GM03348 (cell line): Measurements from ENCODE around the gene NAGPA.
A peak's percentile ranks its signal among the peaks of the same experiment; 100 is the strongest.
"Not testable (repeated sequence)": the region's sequence is repeated elsewhere in the genome, so short reads cannot be mapped to it uniquely, and the experiment has no call there.

ENCODE experiments used
- DNase-seq: peaks from one replicate; pipeline ENCODE4 v3.0.0; 2012; ENCODE audit warnings: low spot score

Gene NAGPA, protein sequence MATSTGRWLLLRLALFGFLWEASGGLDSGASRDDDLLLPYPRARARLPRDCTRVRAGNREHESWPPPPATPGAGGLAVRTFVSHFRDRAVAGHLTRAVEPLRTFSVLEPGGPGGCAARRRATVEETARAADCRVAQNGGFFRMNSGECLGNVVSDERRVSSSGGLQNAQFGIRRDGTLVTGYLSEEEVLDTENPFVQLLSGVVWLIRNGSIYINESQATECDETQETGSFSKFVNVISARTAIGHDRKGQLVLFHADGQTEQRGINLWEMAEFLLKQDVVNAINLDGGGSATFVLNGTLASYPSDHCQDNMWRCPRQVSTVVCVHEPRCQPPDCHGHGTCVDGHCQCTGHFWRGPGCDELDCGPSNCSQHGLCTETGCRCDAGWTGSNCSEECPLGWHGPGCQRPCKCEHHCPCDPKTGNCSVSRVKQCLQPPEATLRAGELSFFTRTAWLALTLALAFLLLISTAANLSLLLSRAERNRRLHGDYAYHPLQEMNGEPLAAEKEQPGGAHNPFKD

DNA sequence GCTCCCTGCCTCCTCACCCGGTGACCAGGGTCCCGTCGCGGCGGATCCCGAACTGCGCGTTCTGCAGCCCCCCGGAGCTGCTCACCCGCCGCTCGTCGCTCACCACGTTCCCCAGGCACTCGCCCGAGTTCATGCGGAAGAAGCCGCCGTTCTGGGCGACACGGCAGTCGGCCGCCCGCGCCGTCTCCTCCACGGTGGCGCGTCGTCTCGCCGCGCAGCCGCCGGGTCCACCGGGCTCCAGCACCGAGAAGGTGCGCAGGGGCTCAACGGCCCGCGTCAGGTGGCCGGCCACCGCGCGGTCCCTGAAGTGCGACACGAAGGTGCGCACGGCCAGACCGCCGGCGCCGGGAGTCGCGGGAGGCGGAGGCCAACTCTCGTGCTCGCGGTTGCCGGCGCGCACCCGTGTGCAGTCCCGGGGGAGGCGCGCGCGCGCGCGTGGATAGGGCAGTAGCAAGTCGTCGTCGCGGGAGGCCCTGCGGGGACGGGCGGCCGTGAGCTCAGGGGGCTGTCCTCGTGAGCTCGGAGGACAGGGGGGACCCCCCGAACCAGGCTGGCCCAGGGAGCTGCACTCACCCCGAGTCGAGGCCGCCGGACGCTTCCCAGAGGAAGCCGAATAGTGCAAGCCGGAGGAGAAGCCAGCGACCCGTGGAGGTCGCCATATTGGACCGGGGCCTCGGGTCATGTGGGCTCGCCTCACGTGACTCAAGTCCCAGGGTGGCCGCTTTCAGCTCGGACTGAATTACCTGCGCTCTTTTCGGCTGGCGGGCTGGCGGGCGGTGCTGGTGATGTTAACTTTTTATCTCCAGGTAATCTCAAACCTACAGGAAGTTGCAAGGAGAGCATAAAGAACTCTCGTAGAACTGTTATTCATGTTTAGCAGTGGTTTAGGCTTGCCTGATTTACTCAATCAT lies at the start of gene NAGPA:
Gene NAGPA (minus strand): TSS at position 680 of the 911 bp plus-strand sequence. CDS start 21 bp downstream, at position 659.
- peak; percentile 96 for DNase-seq

DNA sequence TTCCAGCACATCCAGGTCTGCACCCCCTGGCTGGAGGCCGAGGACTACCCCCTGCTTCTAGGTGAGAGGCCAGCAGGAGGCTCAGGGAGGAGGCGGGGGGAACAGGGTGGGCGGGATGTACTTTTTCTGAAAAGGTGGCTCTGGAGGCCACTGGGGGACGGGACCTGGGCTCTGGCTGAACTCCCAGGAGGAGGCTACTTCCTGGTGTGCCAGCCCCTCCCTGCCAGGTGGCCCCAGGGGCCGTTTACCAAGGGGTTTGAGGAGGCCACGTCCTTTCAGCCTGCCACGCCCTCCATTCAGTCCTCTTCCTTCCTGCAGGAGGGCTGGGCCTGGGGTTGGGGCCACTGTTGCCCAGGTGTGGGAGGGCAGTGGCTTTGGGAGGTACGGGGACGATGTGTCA lies 47.3 kb upstream of the NAGPA start:
- not testable (repeated sequence) for DNase-seq

DNA sequence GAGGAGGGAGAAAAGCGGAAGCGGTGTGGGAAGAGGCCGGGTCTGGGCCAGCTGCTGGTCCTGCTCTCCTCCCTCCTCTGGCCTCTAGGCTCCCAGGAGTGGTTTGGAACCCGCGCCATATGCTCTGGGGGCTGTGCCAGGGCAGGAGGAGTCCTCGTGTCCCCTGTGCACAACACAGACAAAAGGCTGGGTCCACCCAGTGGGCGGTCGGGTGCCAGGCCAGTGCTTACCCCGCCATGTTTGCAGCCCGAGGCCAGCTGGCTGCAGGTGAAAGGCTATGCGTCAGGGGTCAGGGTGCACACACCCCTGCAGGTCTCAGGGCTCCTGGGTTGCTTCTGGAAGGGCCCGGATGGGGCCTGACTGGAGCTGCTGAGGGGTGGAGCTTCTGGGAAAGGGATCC lies 46.7 kb upstream of the NAGPA start:
- DNase-seq = not testable (repeated sequence)

DNA sequence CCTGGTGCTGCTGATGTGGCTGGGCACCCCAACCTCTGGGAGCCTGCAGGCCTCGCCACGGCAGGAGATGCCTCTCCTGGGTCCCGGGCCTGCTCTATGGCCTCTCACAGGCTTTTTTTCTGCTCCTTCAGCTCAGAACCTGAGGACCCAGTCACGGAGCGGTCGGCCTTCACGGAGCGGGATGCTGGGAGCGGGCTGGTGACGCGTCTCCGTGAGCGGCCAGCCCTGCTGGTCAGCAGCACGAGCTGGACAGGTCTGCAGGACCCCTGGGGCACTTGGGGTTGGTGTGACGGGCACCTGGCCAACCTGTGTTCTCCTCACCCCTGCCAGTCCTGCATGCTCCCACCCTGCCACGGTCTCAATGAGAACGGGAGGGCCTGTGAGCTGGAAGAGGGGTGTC lies 44.9 kb upstream of the NAGPA start:
- DNase-seq = no peak

DNA sequence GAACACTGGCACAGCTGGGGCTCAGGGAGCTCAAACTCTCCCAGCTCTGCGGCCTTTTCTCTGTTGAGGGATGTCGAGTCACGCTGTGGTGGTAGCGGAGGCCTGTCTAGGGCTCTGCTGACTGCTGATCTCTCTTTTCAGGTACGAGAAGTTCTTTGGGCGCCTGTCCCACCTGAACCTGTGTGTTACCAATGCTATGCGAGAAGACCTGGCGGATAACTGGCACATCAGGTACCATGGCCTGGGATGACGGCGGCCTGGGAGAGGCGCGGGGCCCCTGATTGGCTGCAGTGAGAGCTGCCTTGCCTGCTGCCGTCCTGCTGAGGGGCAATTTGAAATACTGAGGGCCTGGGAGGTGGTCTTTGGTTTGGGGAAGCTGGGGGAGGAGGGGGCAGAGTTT lies 43.6 kb upstream of the NAGPA start:
- no peak for DNase-seq

DNA sequence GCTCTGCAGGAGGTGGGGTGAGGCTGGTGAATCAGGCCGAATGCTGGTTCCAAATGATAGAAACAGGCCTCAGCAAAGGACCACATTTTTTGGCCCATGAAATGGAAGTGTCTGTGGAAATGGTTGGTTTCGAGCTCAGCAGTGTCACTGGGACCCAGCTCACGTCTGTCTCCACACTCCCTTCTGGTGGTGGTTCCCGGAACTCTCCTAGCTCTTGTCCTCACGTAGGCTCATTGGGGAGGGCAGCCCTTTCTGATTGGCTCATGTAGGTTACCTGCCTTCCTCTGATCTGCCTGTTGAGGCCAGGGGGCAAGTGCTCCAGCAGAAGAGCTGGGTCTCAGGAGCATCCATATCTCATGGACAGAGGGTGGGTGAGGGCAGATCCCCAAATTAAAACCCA lies 41.9 kb upstream of the NAGPA start:
- no peak for DNase-seq

DNA sequence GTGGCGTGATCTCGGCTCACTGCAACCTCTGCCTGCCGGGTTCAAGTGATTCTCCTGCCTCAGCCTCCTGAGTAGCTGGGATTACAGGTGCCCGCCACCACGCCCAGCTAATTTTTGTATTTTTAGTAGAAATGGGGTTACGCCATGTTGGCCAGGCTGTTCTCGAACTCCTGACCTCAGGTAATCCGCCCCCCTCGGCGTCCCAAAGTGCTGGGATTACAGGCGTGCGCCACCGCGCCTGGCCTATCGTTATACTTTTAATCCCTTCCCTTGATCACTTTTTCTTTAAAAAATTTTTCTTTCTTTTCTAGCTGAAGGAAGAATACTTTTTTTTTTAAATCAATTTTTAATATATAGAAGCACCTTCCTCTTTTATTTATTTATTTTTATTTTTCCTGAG lies 40.0 kb upstream of the NAGPA start:
- not testable (repeated sequence) for DNase-seq

DNA sequence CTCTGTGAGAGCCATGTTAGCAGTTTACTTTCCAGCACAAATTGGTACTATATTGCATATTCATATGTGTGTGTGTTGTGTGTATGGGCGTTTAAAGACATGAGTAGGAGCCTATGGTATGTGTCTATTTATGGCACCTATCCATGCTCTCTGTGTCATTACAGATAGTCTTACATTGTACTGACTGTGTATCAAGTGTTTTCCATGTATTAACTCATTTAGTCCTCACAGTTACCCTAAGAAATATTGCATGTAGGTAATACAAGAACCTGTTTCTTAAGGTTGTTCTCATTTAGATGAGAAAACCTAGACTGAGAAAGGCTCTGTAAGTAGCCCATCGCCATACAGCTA lies 39.5 kb upstream of the NAGPA start:
- DNase-seq = no peak

DNA sequence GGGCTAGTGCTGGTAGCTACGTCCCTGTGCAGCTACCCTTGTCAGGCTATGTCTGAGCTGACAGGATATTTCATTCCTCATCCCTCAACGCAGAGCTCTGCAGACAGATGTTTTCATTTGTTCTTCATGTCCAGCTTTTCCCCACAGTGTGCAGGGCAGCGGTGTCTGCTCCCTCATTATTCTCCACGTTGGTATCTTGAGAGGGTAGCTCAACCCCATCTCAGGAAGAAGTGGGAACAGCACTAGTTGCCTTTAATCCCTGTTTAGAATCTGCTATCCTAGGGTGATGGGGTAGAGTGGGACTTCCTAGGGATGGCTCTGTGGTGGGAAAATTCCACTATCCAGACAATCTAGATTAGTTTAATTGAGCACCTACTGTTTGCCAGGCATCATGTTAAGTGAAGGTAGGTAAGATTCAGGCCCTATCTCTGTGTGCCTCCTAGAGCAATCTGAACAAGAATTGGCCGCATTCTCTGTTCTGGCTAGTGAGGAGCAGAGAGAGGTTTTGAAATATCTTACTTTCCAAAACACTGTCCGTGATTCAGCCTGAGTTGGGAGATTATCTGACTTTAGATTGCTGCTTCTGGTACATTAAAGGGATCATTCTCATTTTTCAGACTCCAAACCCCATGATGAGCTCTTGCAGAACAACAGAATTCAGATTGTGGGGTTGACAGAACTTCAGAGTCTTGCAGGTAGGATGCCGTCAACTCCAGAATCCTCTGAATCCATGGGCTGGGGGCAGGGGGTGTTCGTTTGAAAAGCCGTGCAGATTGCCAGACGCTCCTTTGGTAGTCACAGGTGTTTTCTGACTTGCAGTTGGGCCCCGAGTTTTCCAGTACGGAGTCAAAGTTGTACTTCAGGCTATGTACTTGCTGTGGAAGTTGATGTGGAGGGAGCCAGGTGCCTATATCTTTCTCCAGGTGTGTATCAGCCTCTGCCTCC lies 38.9 kb upstream of the NAGPA start:
- DNase-seq = no peak

DNA sequence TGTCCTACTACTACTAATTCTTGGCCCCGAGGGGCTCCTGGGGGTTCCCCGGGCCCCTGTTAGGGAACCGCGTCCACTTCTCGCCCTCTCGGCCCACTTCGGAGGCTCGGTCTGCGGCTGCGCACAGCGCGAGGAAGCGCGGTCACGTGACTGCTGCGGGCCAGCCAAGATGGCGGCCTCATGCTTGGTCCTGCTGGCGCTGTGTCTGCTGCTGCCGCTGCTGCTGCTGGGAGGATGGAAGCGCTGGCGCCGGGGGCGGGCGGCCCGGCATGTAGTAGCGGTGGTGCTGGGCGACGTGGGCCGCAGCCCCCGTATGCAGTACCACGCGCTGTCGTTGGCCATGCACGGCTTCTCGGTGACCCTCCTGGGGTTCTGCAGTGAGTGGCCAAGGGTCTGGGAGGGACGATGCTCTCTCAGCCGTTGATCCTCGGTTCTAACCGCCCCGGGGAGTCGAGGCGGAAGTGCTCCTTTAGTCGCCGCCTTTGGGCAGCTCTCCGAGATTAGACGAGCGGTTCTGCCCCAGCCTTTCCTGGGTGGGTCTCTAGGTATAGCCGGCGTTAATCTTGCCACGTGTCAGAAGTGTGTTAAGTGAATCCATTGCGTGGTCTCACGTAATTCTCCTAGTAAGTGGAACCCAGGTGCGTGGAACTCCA lies 38.1 kb upstream of the NAGPA start, which contains the start of gene ALG1:
Gene ALG1 (plus strand): TSS at position 163 of the 653 bp plus-strand sequence. CDS start 7 bp downstream, at position 170.
- peak; percentile 98 for DNase-seq

DNA sequence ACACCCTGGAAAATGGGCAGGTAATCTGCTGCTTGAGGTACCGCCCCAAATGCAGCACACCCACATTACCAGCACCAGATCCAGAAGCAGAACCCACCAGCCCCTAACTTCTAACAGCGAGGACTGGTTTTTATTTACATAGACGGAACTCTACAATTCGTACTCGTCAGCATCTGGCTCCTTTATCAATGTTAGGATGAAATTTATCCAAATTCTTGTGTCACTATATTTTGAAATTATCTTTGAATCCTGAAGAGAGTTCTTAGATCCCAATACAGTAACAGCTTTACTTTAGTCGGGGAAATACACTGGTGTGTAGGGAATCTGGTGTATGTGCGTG lies 37.6 kb upstream of the NAGPA start:
- no peak for DNase-seq

DNA sequence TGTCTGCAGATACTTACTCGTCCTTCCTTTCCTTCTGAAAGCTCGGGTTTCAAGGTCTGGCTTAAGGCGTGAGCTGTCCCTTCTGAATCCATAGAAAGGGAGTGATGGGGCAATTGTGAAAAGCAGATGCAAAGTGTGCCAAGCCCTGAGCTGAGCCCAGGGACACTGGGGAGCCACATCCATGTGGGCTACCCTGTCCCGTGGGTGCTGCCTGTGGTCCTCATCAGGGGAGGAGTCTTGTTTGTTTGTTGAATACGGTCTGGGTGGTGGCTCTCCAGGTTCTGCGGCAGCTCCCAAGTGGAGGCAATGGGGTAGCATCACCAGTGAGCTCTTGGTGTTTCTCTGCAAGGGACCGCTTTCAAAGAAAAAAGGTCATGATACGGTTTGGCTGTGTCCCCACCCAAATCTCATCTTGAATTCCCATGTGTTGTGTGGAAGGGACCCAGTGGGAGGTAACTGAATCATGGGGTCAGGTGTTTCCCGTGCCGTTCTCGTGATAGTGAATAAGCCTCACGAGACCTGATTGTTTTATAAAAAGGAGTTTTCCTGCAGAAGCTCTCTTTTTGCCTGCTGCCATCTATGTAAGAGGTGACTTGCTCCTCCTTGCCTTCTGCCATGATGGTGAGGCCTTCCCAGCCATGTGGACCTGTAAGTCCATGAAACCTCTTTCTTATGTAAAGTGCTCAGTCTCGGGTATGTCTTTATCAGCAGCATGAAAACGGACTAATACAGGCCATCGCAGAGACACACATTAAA lies 36.9 kb upstream of the NAGPA start:
- no peak for DNase-seq

DNA sequence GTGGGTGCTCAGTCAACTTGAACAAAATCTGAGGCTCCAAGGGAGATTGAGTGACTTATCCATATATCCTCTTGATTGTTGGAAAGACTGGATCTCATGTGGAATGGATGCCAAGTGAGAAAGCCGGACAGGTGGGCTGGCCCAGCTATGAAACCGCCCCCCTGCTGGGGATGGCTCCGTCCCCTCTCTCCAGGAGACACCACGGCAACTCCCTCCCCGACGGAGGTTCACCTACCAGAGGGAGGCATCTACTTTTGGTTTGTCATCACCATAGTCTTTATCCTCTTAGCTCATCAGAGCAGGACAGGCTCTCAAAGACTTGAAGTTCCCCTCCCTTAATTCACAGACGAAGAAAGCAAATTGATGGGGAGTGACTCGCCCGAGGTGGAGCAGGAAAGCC lies 36.1 kb upstream of the NAGPA start:
- no peak for DNase-seq

DNA sequence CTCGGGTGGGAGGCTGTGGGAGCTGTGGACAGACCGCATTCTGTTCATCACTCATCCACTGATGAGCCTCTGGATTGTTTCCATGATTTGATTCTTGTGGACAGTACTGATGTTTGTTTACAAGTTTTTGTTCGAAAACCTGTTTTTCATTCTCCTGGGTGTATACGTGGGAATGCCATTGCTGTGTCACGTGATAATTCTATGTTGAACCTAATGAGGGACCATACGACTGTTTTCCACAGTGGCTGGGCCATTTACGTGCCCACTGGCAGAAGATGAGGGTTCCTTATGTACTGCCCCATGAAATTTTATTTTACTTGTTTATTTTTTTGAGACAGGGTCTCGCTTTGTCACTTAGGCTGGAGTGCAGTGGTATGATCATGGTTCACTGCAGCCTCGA lies 35.3 kb upstream of the NAGPA start:
- no peak for DNase-seq

DNA sequence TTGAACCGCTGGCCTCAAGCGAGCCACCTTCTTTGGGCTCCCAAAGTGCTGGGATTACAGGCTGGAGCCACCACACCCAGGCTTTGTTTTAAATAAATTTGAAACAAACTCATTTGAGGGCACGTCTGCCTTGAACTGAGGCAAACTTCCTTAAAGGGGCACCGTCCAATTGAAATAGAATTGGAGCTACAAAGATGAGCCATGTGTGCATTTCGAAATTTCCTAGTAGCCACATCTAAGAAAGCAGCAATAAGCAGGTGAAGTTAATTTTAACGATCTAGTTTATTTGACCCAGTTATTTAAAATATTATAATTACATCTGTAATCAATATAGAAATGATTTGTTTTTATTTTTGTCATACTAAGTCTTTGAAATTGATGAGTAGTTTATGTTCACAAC lies 32.8 kb upstream of the NAGPA start:
- no peak for DNase-seq

DNA sequence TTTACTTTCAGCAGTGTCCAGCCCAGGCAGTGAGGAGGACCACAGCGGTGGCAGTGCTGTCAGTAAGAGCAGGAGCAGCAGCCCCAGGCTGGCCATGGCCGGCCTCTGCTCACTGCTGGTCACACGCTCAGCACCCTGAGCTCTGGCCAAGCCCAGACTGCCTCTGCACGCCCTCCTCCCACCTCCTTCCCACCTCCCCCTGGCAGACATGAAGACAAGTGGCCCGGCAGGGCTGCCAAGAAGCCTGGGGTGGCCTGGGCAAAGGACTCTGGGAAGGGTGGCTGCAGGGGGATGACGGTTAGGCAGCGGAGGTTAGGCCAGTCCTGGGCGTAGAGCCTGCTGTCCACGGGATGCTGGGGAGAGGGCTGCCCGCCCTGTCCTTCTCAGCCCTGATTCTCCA lies 32.1 kb upstream of the NAGPA start, which contains the start of gene C16orf89:
Gene C16orf89 (minus strand): TSS at position 144 of the 400 bp plus-strand sequence. CDS start 48 bp downstream, at position 96.
- no peak for DNase-seq

DNA sequence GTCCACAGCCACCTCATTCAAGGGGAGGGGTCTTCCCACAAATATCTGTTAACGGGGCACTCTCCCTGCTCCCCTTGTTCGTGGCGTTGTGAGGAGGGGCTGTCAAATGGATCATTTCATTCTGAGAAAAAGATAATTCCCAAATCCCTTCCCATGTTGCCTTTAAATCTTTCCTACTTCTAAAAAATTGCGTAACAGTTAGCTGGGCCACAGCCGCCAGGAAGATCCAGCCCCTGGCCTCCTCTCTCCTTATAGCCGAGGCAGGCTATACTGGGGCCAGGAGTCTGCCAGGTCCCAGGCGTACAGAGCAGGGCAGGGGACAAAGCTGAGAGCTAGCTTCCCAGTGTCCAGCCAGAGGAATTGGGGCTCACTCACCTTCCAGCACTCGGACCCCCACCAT lies 31.6 kb upstream of the NAGPA start:
- no peak for DNase-seq

DNA sequence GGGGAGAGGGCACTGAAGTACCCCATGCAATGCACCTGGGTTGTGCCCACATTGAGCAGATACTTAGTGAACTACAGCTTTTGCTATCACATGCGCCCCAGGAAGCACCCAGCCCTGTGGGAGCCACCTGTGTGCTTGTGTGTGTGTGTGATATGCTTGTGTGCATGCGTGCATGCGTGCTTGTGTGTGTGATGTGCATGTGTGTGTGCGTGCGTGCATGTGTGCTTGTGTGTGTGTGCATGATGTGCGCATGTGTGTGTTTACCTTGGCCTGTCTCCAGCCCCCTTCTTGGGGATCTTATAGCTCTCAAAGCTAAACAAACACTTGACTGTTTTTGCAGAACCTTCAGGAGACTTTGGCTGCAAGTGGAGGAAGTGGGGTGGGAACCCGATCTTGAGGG lies 31.2 kb upstream of the NAGPA start:
- DNase-seq = no peak

DNA sequence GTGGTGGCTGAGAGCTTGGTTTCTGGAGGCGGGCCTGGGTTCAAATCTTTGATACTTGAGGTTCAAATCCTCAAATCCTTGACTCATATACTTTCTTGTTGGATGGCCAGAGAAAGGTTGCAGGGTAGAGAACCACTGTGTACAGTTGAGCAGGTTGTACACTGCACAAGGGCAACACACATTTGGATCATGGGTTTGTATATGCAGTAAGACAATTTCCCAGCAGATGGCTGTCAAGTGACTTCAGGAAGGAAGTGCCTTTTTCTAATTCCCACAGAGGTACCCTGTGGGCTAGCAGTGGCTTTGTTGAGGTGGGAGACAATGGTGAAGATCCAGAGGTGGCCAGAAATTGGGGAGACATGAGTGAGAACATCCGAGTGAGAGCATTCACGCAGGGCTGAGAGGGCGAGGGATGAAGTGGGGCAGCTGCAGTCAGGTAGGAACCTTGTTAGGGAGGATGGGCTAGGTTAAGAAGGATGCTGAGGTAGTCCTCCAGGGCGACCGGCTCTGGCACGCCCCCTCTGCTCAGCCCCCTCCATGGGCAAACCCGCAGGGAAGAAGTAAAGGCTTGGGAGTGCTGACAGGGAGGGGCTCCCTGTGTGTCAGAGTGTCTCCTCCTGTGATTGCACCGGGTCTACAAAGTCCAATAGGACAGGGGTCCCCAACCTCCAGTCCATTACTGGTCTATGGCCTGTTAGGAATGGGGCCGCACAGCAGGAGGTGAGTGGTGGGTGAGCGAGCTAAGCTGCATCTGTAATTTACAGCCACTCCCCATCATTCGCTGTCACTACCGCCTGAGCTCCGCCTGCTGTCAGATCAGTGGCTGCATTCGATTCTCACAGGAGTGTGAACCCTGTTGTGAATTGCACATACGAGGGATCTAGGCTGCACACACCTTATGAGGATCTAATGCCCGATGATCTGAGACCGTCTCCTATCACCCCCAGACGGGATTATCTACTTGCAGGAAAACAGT lies 29.3 kb upstream of the NAGPA start:
- no peak for DNase-seq
